ENCODE measurements around the gene ARHGAP1.

The ARHGAP1 gene

GRCh38 chr11:46695345-46696211, 4.8 kb downstream of the ARHGAP1 start:
- H3K27ac ChIP-seq = no peak overlapping the region
- H3K27me3 ChIP-seq (replicated peaks) = no peaks in the 10 kb centered on the region
- in situ Hi-C loops (cut with HindIII; ENCODE audit: low pct_ligation_motif_present, low sequenced_read_pairs) = no loop called here
- no peak for TF ChIP-seq CTCF (IDR thresholded peaks at IDR 0.05; ENCODE audit: low read depth, low read length, missing control alignments)
- DNase-seq = no peak
- peaks cover 34% of the 10 kb centered on the region for H3K36me3 ChIP-seq (replicated peaks)
- no peak overlapping the region for H3K4me3 ChIP-seq (ENCODE audit: low read depth, low read length)

- peaks cover 34% of the 10 kb centered on the region for H3K36me3 ChIP-seq (replicated peaks)
- no peaks in the 10 kb centered on the region for H3K27me3 ChIP-seq (replicated peaks)
- no peak for DNase-seq
- no peak overlapping the region for H3K4me3 ChIP-seq (ENCODE audit: low read depth, low read length)
- in situ Hi-C loops (cut with HindIII; ENCODE audit: low pct_ligation_motif_present, low sequenced_read_pairs) = no loop called here
- no peak overlapping the region for H3K27ac ChIP-seq
- TF ChIP-seq CTCF (IDR thresholded peaks at IDR 0.05; ENCODE audit: low read depth, low read length, missing control alignments) = no peak
These were observed 5.8 kb downstream of the ARHGAP1 start for GRCh38 chr11:46694607-46695006.

- H3K4me3 ChIP-seq (ENCODE audit: low read depth, low read length) = no peak overlapping the region
- no peak for DNase-seq
- in situ Hi-C loops (cut with HindIII; ENCODE audit: low pct_ligation_motif_present, low sequenced_read_pairs) = no loop called here
- peak overlapping the region; percentile 17 for H3K27ac ChIP-seq
- H3K36me3 ChIP-seq (replicated peaks) = peaks cover 34% of the 10 kb centered on the region
- no peaks in the 10 kb centered on the region for H3K27me3 ChIP-seq (replicated peaks)
- TF ChIP-seq CTCF (IDR thresholded peaks at IDR 0.05; ENCODE audit: low read depth, low read length, missing control alignments) = no peak
These were observed 6.3 kb downstream of the ARHGAP1 start for GRCh38 chr11:46694072-46694471.

- peaks cover 35% of the 10 kb centered on the region for H3K36me3 ChIP-seq (replicated peaks)
- no peak for TF ChIP-seq CTCF (IDR thresholded peaks at IDR 0.05; ENCODE audit: low read depth, low read length, missing control alignments)
These were observed 6.8 kb downstream of the ARHGAP1 start for GRCh38 chr11:46693597-46694012.

DNA sequence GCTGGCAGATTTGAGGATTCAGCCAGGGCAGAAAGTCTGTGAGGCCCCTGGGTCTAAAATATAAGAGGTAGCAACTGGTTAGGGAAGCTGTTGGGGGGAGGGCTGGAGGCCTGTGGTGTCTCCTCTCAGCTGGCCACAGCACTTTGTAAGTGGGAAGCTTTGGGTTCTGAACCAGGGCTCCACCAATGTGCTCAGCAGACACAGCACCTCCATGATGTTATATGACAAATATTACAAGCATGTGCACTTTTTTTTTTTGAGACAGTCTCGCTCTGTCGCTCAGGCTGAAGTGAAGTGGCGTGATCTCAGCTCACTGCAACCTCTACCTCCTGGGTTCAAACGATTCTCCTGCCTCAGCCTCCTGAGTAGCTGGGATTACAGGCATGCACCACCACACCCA, 8.0 kb downstream of the ARHGAP1 start:
- in situ Hi-C loops (cut with HindIII; ENCODE audit: low pct_ligation_motif_present, low sequenced_read_pairs) = no loop called here
- no peak overlapping the region for H3K4me3 ChIP-seq (ENCODE audit: low read depth, low read length)
- DNase-seq = no peak
- no peak for TF ChIP-seq CTCF (IDR thresholded peaks at IDR 0.05; ENCODE audit: low read depth, low read length, missing control alignments)
- H3K27me3 ChIP-seq (replicated peaks) = no peaks in the 10 kb centered on the region
- H3K36me3 ChIP-seq (replicated peaks) = peaks cover 43% of the 10 kb centered on the region
- H3K27ac ChIP-seq = no peak overlapping the region

More at GRCh38 chr11:46693597-46694012, 6.8 kb downstream of the ARHGAP1 start:
- Histone ChIP-seq H3K27ac (peak overlapping the region; percentile 17), H3K4me3 (ENCODE audit: low read depth, low read length) (no peak overlapping the region), H3K27me3 (replicated peaks) (no peaks in the 10 kb centered on the region)
- in situ Hi-C loops (cut with HindIII; ENCODE audit: low pct_ligation_motif_present, low sequenced_read_pairs) = no loop called here
- DNase-seq = no peak
